Peyer's patch (tissue), 4 donors: ENCODE measurements around the gene KRTAP10-5. TPM values are rescaled to one million over a fixed set of nuclear protein-coding genes. Genes with fewer than 3 reads are reported as not detected.

ENCODE experiments used
- DNase-seq, 3 donors: peaks; one replicate each; pipeline ENCODE4 v3.0.0-alpha.2; 2017 to 2019
- H3K27ac ChIP-seq, 4 donors: fragments of 200-600 bp; sonication (generic); one replicate each; pipeline ENCODE4 v1.5.1; 2016 to 2019
- H3K27me3 ChIP-seq, 2 donors: fragments of 200-600 bp; sonication (generic); one replicate each; pipeline ENCODE4 v1.5.1; 2019
- H3K36me3 ChIP-seq, 3 donors: fragments of 200-600 bp; sonication (generic); one replicate each; pipeline ENCODE4 v1.5.1; 2016 to 2019
- H3K4me1 ChIP-seq, 4 donors: fragments of 200-600 bp; sonication (generic); one replicate each; pipeline ENCODE4 v1.5.1; 2016 to 2019
- H3K4me3 ChIP-seq, 4 donors: fragments of 200-600 bp; sonication (generic); 1 replicate in 3 of 4; 2 replicates in 1 of 4; pipeline ENCODE4 v1.5.1; 2016 to 2019; ENCODE audit warnings: mild to moderate bottlenecking in 1 of 4
- H3K9me3 ChIP-seq, 4 donors: fragments of 200-600 bp; sonication (generic); one replicate each; pipeline ENCODE4 v1.5.1; 2016 to 2019; ENCODE audit warnings: mild to moderate bottlenecking in 1 of 4
- CTCF ChIP-seq, 6 experiments: fragments of 450-650 bp in 4 of 6; fragments of 200-600 bp in 2 of 6; sonication (generic) in 1 of 6; IDR thresholded peaks; one replicate each; pipeline ENCODE4 v1.5.1; 2017 to 2019; ENCODE audit warnings: antibody characterized with exemption in 6 of 6, mild to moderate bottlenecking in 3 of 6, moderate library complexity in 1 of 6
- POLR2A ChIP-seq, 2 donors: fragments of 450-650 bp; IDR thresholded peaks; one replicate each; pipeline ENCODE4 v1.5.1; 2017; ENCODE audit warnings: antibody characterized with exemption in 2 of 2, mild to moderate bottlenecking in 2 of 2, moderate library complexity in 2 of 2
- total RNA-seq, 4 donors: library from RNA; depleted of rRNA; stranded (reverse); fragments of >200 nt; gene quantifications; one replicate each; pipeline ENCODE4 v1.1.0, GENCODE V29; 2016

Gene KRTAP10-5
- total RNA-seq, 4 donors from 2014 or later: not detected

GRCh38 chr21:44530903-44531605 lies 49.4 kb downstream of the KRTAP10-5 start:
- Histone ChIP-seq H3K4me3 (no peak overlapping the region), H3K27ac (no peak overlapping the region), H3K27me3 (no peaks in the 10 kb centered on the region), H3K9me3 (no peaks in the 10 kb centered on the region), H3K36me3 (no peaks in the 10 kb centered on the region), H3K4me1 (no peaks in the 10 kb centered on the region)
- peak in 1 of 3 donors; percentile 42 for DNase-seq
- TF ChIP-seq CTCF (IDR thresholded peaks at IDR 0.05) (no peak), POLR2A (IDR thresholded peaks at IDR 0.05) (no peak)

- Histone ChIP-seq H3K27ac (no peak overlapping the region), H3K4me3 (no peak overlapping the region)
- TF ChIP-seq CTCF (IDR thresholded peaks at IDR 0.05) (no peak), POLR2A (IDR thresholded peaks at IDR 0.05) (no peak)
Measured at GRCh38 chr21:44530221-44530902, 50.0 kb downstream of the KRTAP10-5 start.

GRCh38 chr21:44529503-44530125 lies 50.8 kb downstream of the KRTAP10-5 start:
- H3K36me3 ChIP-seq: no peaks in the 10 kb centered on the region
- H3K9me3 ChIP-seq: no peaks in the 10 kb centered on the region
- peak in 1 of 3 donors; percentile 34 for DNase-seq
- no peaks in the 10 kb centered on the region for H3K27me3 ChIP-seq
- H3K4me3 ChIP-seq: no peak overlapping the region
- no peaks in the 10 kb centered on the region for H3K4me1 ChIP-seq
- no peak overlapping the region for H3K27ac ChIP-seq
- no peak for TF ChIP-seq CTCF (IDR thresholded peaks at IDR 0.05)
- TF ChIP-seq POLR2A (IDR thresholded peaks at IDR 0.05): no peak

More at GRCh38 chr21:44530221-44530902, 50.0 kb downstream of the KRTAP10-5 start:
- no peaks in the 10 kb centered on the region for H3K4me1 ChIP-seq
- no peak for DNase-seq
- no peaks in the 10 kb centered on the region for H3K9me3 ChIP-seq
- H3K36me3 ChIP-seq: no peaks in the 10 kb centered on the region
- H3K27me3 ChIP-seq: no peaks in the 10 kb centered on the region

Other genes starting within 250 kb of the KRTAP10-5 start
- gene CFAP410, start 241.2 kb downstream of the KRTAP10-5 start, total RNA-seq: 10 to 100 TPM; 20.5 to 50.6 (median 39.9) TPM
- 10 to 100 TPM in 1 of 4 donors, 1 to 10 TPM in 3; 1.1 to 27.2 (median 3.3) TPM for gene TRPM2, start 227.0 kb downstream of the KRTAP10-5 start, total RNA-seq
- 1 to 10 TPM; 1.7 to 6.6 (median 2.2) TPM for gene LRRC3, start 125.1 kb downstream of the KRTAP10-5 start, total RNA-seq
- not detected for gene KRTAP10-1, start 40.4 kb downstream of the KRTAP10-5 start, total RNA-seq
- gene KRTAP10-2, start 29.1 kb downstream of the KRTAP10-5 start, total RNA-seq: not detected
- gene KRTAP10-3, start 21.8 kb downstream of the KRTAP10-5 start, total RNA-seq: not detected
- not detected for gene KRTAP10-4, start 6.9 kb downstream of the KRTAP10-5 start, total RNA-seq
- not detected for gene KRTAP10-6, start 11.9 kb upstream of the KRTAP10-5 start, total RNA-seq
- gene KRTAP10-7, start 20.0 kb upstream of the KRTAP10-5 start, total RNA-seq: not detected
- not detected for gene KRTAP10-8, start 31.5 kb upstream of the KRTAP10-5 start, total RNA-seq
- not detected for gene KRTAP10-9, start 46.5 kb upstream of the KRTAP10-5 start, total RNA-seq
- not detected for gene KRTAP10-10, start 56.8 kb upstream of the KRTAP10-5 start, total RNA-seq
- gene KRTAP10-11, start 65.8 kb upstream of the KRTAP10-5 start, total RNA-seq: not detected
- gene KRTAP12-4, start 74.1 kb upstream of the KRTAP10-5 start, total RNA-seq: not detected
- not detected for gene KRTAP12-3, start 77.3 kb upstream of the KRTAP10-5 start, total RNA-seq
- not detected for gene KRTAP12-2, start 86.3 kb upstream of the KRTAP10-5 start, total RNA-seq
- gene KRTAP12-1, start 101.6 kb upstream of the KRTAP10-5 start, total RNA-seq: not detected
- gene KRTAP10-12, start 116.6 kb upstream of the KRTAP10-5 start, total RNA-seq: not detected
- under 1 TPM in 1 of 4 donors, not detected in 3; 0.47 TPM for gene TSPEAR, start 131.0 kb upstream of the KRTAP10-5 start, total RNA-seq
- 100 to 1,000 TPM in 2 of 4 donors, 10 to 100 TPM in 2; 68.8 to 116 (median 95.1) TPM for gene UBE2G2, start 221.2 kb upstream of the KRTAP10-5 start, total RNA-seq
- 10 to 100 TPM; 42.6 to 57.6 (median 49.8) TPM for gene SUMO3, start 237.5 kb upstream of the KRTAP10-5 start, total RNA-seq